HG03139 (cell line): Measurements from ENCODE around the gene DENND2C.
"Not testable (repeated sequence)": the region's sequence is repeated elsewhere in the genome, so short reads cannot be mapped to it uniquely, and the experiment has no call there.

Experiments used
- ATAC-seq: cut with Tn5 transposase; IDR thresholded peaks from one replicate; pipeline ENCODE4 v1.9.1; 2021; ENCODE audit not compliant: unreplicated experiment

The DENND2C gene

GRCh38 chr1:114610546-114611245 lies 59.2 kb downstream of the DENND2C start:
- ATAC-seq: no peak

- no peak for ATAC-seq
Measured at GRCh38 chr1:114609826-114610225, 60.0 kb downstream of the DENND2C start.

GRCh38 chr1:114609026-114609425 lies 60.8 kb downstream of the DENND2C start:
- no peak for ATAC-seq

GRCh38 chr1:114607223-114607622 lies 62.6 kb downstream of the DENND2C start:
- no peak for ATAC-seq

- no peak for ATAC-seq
Measured at GRCh38 chr1:114597949-114598348, 71.9 kb downstream of the DENND2C start.

- ATAC-seq: no peak
Measured at GRCh38 chr1:114595602-114596001, 74.2 kb downstream of the DENND2C start.

GRCh38 chr1:114594046-114594445 lies 75.8 kb downstream of the DENND2C start:
- ATAC-seq: no peak

GRCh38 chr1:114589122-114589521 lies 80.7 kb downstream of the DENND2C start:
- ATAC-seq: no peak

- ATAC-seq: no peak
Measured at GRCh38 chr1:114588196-114588689, 81.6 kb downstream of the DENND2C start.

- ATAC-seq: no peak
Measured at GRCh38 chr1:114587203-114587991, 82.5 kb downstream of the DENND2C start.

GRCh38 chr1:114586513-114587047 lies 83.3 kb downstream of the DENND2C start:
- no peak for ATAC-seq

- ATAC-seq: no peak
Measured at GRCh38 chr1:114585231-114585630, 84.6 kb downstream of the DENND2C start.

GRCh38 chr1:114581335-114582287 lies 88.2 kb downstream of the DENND2C start, which contains the start of gene BCAS2:
Gene BCAS2 (minus strand): TSS chr1:114581615. CDS start chr1:114581591, 24 bp downstream.
- ATAC-seq: peak; percentile 99

- no peak for ATAC-seq
Measured at GRCh38 chr1:114574365-114574764, 95.5 kb downstream of the DENND2C start.

GRCh38 chr1:114564141-114564540 lies 105.7 kb downstream of the DENND2C start:
- ATAC-seq: no peak

- ATAC-seq: not testable (repeated sequence)
Measured at GRCh38 chr1:114562978-114563510, 106.8 kb downstream of the DENND2C start.

- no peak for ATAC-seq
Measured at GRCh38 chr1:114561333-114561732, 108.5 kb downstream of the DENND2C start.

GRCh38 chr1:114559356-114559755 lies 110.5 kb downstream of the DENND2C start:
- no peak for ATAC-seq

- ATAC-seq: no peak
Measured at GRCh38 chr1:114558544-114558943, 111.3 kb downstream of the DENND2C start.

GRCh38 chr1:114554577-114554976 lies 115.3 kb downstream of the DENND2C start:
- no peak for ATAC-seq
